Stimulated activated naive CD8-positive, alpha-beta T cell treated with anti-CD3 and anti-CD28 coated beads, Interleukin-15, Interleukin-2, amounts not matched to agents 100 U/mL and 50 U/mL, for 24 hours (primary cell): Measurements from ENCODE around the gene CARNS1.
A peak's percentile ranks its signal among the peaks of the same experiment; 100 is the strongest.

Experiments used
- ATAC-seq: fragments of 150-1000 bp; cut with Tn5 transposase; one replicate; pipeline ENCODE4 v1.10.0; 2021
- DNase-seq: peaks from one replicate; pipeline ENCODE4 v3.0.0; 2021

Gene CARNS1

DNA sequence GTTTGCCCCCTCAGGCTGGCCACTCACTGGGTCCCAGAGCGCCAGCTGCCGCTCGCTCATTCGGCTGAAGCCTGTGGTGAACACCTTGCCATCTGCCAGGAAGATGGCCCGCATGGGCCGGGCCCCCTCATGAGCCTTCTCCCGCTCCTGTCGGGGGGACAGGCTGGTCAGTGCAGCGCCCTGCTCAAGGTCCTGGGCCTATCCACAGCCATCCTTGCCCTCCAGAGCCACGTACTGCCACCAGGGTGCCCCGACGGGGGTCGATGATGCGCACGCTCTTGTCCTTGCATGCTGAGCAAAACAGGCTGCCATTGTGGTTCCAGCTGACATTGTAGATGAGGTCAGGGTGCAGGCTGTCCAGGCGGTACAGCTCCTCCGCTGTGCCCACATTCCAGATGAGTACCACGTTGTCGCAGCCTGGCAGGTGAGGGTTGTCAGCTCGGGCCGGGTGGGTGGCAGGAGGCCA is 25.7 kb downstream of the CARNS1 start:
- DNase-seq (peak; percentile 33), ATAC-seq (no peak)

DNA sequence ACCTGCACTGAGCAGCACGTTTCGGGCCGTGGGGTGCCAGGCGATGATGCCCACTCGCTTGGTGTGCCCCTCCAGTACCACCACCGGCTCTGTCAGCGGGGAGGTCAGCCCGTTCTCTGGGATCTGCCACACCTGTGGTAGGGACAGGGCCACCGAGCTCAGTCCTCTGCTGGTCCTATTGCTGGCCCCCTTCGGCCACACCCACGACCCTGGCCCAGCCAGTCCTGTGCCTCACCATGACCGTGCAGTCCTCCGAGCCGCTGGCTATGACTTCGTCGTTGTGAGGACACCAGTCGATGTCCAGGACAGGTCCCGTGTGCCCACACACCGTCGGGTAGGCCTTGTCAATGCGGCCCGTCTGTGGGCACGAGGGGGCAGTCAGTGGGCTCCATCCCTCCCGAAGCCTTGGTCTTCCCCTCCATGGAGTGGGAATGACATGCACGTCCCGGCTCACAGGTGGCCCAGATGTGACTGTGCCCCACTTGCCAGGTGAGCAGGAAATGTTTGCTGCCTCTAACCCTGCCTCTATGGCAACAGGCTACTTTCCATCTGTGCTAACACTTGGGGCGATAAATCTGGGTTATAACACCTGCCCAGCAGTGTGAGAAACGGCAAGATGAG is 26.4 kb downstream of the CARNS1 start:
- DNase-seq (no peak), ATAC-seq (no peak)

- ATAC-seq (no peak), DNase-seq (no peak)
These were observed 27.3 kb downstream of the CARNS1 start for GRCh38 chr11:67442504-67443404.

DNA sequence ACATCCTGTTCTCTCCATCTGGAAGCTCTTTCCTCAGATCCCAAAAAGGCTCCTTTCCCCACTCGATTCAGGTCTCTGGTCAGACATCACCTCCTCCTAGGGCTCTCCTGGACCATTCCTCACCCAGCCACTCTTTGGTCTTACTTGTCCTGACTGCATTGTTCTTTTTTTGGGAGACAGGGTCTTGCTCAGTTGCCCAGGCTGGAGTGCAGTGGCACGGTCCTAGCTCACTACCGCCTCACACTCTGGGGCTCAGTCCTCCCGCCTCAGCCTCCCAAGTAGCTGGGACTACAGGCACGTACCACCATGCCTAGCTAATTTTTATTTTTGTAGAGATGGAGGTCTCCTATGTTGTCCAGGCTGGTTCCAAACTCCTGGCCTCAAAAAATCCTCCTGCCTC is 30.0 kb downstream of the CARNS1 start:
- DNase-seq (no peak), ATAC-seq (no peak)

DNA sequence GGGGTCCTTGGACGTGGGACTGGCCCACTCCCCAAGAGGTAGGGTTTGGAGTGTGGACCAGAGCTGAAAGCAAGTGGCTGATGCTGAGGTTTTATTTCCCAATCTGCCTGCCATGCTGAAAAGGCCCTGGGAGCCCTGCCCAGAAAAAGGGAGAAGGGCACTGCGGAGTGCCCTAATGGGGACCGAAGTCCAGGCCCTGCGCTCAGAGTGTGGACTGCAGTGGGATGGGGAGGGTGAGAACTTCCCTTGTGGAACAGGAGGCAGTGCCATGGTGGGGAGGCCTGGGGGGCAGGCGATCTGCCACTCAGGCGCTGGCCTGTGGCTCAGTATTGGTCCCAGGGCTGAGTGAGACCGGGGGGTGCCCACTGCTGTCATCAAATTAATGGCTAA is 32.7 kb downstream of the CARNS1 start:
- DNase-seq (no peak), ATAC-seq (no peak)

DNA sequence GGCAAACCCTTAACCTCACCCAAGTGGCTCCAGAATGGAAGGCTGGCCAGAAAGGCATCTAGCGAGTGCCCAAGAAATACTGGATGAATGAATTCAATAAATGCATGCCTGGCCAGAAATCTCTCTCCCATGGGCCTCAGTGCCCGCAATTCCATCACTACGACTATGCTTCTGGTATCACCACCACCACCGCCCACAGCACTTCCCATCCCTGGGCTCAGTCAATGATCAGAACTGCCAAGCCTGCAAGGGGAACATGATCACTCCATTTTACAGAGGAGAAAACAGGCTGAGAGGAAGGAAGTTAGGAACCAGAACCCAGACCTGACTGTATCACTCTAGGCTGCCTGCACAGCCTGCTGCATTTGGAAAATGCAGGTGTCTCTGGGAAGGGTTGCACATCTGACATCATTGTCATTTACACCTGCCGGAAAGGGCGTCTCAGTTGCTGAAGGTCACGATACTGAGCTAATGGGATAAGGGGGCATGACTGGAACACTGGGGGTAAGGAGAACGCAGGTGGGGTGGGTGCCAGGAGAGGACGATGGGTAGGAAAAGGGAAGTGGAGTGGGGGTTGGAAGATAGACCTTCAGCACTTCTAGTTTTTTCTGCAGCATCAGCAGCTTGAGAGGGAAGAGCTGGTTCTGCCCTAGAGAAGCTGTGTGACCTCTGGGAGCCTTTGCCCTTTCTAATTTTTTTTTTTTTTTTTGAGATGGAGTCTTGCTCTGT is 33.8 kb downstream of the CARNS1 start:
- DNase-seq (no peak), ATAC-seq (no peak)

- DNase-seq (no peak), ATAC-seq (no peak)
These were observed 35.5 kb downstream of the CARNS1 start for GRCh38 chr11:67450796-67451657.

- ATAC-seq (no peak), DNase-seq (no peak)
These were observed 36.1 kb downstream of the CARNS1 start for GRCh38 chr11:67451658-67451976.

DNA sequence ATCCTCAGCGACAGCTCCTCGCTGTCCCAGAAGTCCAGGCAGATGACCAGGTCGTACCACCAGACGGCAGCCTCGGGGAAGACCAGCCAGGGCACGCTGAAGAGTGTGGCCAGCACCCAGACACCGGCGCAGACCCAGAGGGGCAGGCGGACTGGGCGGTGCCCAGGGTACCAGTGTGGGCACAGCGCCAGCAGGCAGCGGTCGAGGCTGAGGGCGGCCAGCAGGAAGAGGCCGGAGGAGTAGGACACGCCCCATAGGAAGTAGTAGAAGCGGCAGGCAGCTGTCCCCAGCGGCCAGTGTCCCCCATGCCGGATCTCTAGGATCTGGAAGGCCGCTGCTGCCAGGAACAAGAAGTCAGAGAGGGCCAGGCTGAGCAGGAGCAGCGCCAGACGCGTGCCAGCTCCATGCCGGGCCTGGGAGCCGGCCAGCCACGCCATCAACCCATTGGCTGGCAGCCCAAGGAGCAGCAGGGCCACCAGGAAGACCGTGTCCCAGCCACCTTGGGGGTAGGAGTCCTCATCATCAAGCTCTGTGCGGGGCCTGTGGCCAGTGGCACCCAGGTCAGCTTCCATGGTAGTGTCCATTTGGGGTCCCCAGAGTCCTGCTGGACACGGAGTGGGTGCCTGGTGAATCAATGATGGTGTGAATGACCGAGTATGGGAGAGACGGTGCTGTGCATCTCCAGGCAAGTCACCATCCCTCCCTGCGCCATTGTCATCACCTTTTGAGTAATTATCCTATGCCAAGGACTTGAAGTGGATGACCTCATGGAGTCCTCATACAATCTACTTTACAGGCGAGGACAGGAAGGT is 36.9 kb downstream of the CARNS1 start, which contains the start of gene GPR152:
Gene GPR152 (minus strand): TSS at position 589 of the 812 bp plus-strand sequence. CDS start 5 bp downstream, at position 584.
- ATAC-seq (no peak), DNase-seq (no peak)

GRCh38 chr11:67453816-67454732 is 38.6 kb downstream of the CARNS1 start:
- no peak for DNase-seq
- no peak for ATAC-seq

GRCh38 chr11:67455054-67455453 is 39.6 kb downstream of the CARNS1 start, which contains the start of gene CABP4:
Gene CABP4, plus strand, starts transcription at chr11:67455354. Its CDS starts 70 bp downstream, at chr11:67455424.
- DNase-seq (no peak), ATAC-seq (no peak)

GRCh38 chr11:67456068-67456705 is 40.7 kb downstream of the CARNS1 start:
- ATAC-seq (no peak), DNase-seq (no peak)

DNA sequence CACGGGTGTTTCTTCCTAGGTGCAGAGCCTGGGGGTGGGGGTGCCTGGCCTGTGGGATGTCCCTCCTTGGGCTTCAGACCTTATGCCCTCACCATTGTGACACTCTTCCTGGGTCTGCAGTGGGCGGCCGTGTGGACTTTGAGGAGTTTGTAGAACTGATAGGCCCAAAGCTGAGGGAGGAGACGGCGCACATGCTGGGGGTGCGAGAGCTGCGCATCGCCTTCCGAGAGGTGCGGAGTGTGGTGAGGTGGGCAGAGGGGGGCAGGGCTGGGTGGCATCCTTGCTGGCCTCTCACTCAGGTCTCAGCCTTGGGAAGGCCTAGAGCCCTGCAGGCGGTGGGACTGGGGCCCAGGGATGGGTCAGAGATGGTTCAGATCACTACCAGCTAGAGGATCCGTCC is 42.0 kb downstream of the CARNS1 start:
- ATAC-seq (no peak), DNase-seq (no peak)

DNA sequence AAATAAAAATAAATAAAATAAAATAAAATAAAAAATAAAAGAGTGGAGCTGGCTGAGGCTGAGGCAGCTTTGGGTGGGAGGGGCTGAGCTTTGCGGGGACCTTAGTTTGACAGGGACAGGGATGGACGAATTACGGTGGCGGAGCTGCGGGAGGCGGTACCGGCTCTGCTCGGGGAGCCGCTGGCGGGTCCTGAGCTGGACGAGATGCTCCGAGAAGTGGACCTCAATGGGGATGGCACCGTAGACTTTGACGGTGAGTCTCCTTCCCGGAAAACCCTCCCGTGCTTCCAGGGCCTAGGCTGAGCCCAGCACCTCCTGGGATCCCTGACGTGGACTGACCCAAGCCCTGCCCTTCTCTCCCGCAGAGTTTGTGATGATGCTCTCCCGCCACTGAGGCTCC is 42.8 kb downstream of the CARNS1 start:
- no peak for DNase-seq
- no peak for ATAC-seq

- no peak for DNase-seq
- no peak for ATAC-seq
These were observed 47.7 kb downstream of the CARNS1 start for GRCh38 chr11:67463186-67463585.

DNA sequence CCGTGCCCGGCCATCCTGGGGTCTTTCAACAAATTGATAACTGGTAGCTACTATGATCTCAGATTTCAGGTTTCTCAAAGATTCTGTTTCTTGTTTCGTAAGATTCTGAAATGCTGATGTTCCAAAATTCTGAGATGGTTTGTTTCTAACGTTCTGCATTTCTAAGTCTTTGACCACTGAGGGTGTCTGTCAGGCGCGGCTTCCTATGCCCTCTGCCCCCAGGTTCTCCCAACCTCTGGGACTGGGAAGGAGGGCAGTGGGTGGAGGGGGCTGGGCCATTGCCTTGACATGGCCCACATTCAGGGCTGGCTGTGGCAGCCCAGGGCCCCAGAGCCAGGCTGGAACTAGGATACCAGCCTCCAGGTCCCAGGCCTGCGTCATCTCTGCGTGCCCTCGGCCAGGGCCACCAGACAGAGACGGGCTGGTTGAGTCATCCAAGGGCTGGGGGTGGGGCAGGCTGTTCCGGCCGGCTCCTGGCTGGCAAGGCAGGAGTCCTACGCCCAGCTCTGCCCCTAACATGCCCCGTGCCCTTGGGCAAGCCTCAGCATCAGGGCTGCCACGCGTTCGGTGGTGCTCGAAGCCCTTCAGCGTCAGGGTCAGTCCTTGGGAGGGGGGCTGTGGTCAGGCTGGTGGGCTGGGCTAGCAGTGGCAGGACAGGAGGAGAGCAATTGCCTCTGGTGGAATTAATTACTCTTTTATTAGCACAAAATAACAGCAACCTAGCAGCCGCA is 48.4 kb downstream of the CARNS1 start:
- ATAC-seq = no peak
- DNase-seq = no peak

GRCh38 chr11:67464411-67465188 is 49.1 kb downstream of the CARNS1 start:
- ATAC-seq (peak; percentile 78), DNase-seq (peak; percentile 95)

DNA sequence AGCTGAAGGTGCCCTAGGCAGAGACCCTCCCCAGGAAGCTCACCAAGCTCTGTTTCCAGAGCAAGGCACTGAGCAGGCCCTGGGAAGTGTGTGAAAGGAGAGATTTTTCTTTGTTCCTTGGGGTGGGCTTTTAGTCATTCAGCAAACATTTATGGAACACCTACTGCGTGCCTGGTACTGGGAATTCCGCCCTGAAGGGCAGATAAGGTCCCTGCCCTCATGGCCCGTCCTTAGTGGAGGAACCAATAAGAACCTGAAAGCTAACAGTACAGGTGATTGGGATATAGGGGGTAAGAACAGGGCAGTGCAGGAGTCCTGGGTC is 49.7 kb downstream of the CARNS1 start:
- no peak for DNase-seq

More for the DNA sequence above, 49.7 kb downstream of the CARNS1 start:
- ATAC-seq = no peak
